Peyer's patch (tissue), 4 donors: Measurements from ENCODE around the gene DCANP1. TPM values are rescaled to one million over a fixed set of nuclear protein-coding genes. Genes with fewer than 3 reads are reported as not detected.

ENCODE experiments used
- DNase-seq, 3 donors: peaks; one replicate each; pipeline ENCODE4 v3.0.0-alpha.2; 2017 to 2019
- H3K27ac ChIP-seq, 4 donors: fragments of 200-600 bp; sonication (generic); one replicate each; pipeline ENCODE4 v1.5.1; 2016 to 2019
- H3K27me3 ChIP-seq, 2 donors: fragments of 200-600 bp; sonication (generic); one replicate each; pipeline ENCODE4 v1.5.1; 2019
- H3K36me3 ChIP-seq, 3 donors: fragments of 200-600 bp; sonication (generic); one replicate each; pipeline ENCODE4 v1.5.1; 2016 to 2019
- H3K4me1 ChIP-seq, 4 donors: fragments of 200-600 bp; sonication (generic); one replicate each; pipeline ENCODE4 v1.5.1; 2016 to 2019
- H3K4me3 ChIP-seq, 4 donors: fragments of 200-600 bp; sonication (generic); 1 replicate in 3 of 4; 2 replicates in 1 of 4; pipeline ENCODE4 v1.5.1; 2016 to 2019; ENCODE audit warnings: mild to moderate bottlenecking in 1 of 4
- H3K9me3 ChIP-seq, 4 donors: fragments of 200-600 bp; sonication (generic); one replicate each; pipeline ENCODE4 v1.5.1; 2016 to 2019; ENCODE audit warnings: mild to moderate bottlenecking in 1 of 4
- CTCF ChIP-seq, 6 experiments: fragments of 450-650 bp in 4 of 6; fragments of 200-600 bp in 2 of 6; sonication (generic) in 1 of 6; IDR thresholded peaks; one replicate each; pipeline ENCODE4 v1.5.1; 2017 to 2019; ENCODE audit warnings: antibody characterized with exemption in 6 of 6, mild to moderate bottlenecking in 3 of 6, moderate library complexity in 1 of 6
- POLR2A ChIP-seq, 2 donors: fragments of 450-650 bp; IDR thresholded peaks; one replicate each; pipeline ENCODE4 v1.5.1; 2017; ENCODE audit warnings: antibody characterized with exemption in 2 of 2, mild to moderate bottlenecking in 2 of 2, moderate library complexity in 2 of 2
- total RNA-seq, 4 donors: library from RNA; depleted of rRNA; stranded (reverse); fragments of >200 nt; gene quantifications; one replicate each; pipeline ENCODE4 v1.1.0, GENCODE V29; 2016

Gene DCANP1
- total RNA-seq, 4 donors from 2014 or later = 0.27 to 1.7 TPM; not detected in 2

GRCh38 chr5:135432113-135432512 is 15.0 kb downstream of the DCANP1 start:
- peaks cover 0 to 6% (median 3%) of the 10 kb centered on the region in 4 donors for H3K9me3 ChIP-seq
- H3K4me3 ChIP-seq = no peak overlapping the region
- H3K4me1 ChIP-seq = no peaks in the 10 kb centered on the region
- no peaks in the 10 kb centered on the region for H3K36me3 ChIP-seq
- H3K27ac ChIP-seq = no peak overlapping the region
- DNase-seq = no peak
- TF ChIP-seq CTCF (IDR thresholded peaks at IDR 0.05) (no peak), POLR2A (IDR thresholded peaks at IDR 0.05) (no peak)
- H3K27me3 ChIP-seq = no peaks in the 10 kb centered on the region

GRCh38 chr5:135430135-135430437 is 17.1 kb downstream of the DCANP1 start:
- DNase-seq = peak in 1 of 3 donors; percentile 28
- Histone ChIP-seq H3K9me3 (peaks cover 0 to 6% (median 3%) of the 10 kb centered on the region in 4 donors), H3K4me3 (no peak overlapping the region), H3K27me3 (no peaks in the 10 kb centered on the region), H3K36me3 (no peaks in the 10 kb centered on the region), H3K27ac (no peak overlapping the region), H3K4me1 (peaks cover 0 to 7% (median 0%) of the 10 kb centered on the region in 4 donors)
- TF ChIP-seq POLR2A (IDR thresholded peaks at IDR 0.05) = no peak
- TF ChIP-seq CTCF (IDR thresholded peaks at IDR 0.05) = no peak

GRCh38 chr5:135429301-135430134 is 17.6 kb downstream of the DCANP1 start:
- no peak overlapping the region for H3K4me3 ChIP-seq
- H3K27ac ChIP-seq = no peak overlapping the region
- peak in 1 of 3 donors; percentile 48 for DNase-seq
- no peaks in the 10 kb centered on the region for H3K27me3 ChIP-seq
- peaks cover 0 to 9% (median 0%) of the 10 kb centered on the region in 4 donors for H3K4me1 ChIP-seq
- H3K9me3 ChIP-seq = peaks cover 0 to 6% (median 3%) of the 10 kb centered on the region in 4 donors
- TF ChIP-seq POLR2A (IDR thresholded peaks at IDR 0.05) (no peak), CTCF (IDR thresholded peaks at IDR 0.05) (no peak)
- H3K36me3 ChIP-seq = no peaks in the 10 kb centered on the region

GRCh38 chr5:135428586-135428985 is 18.6 kb downstream of the DCANP1 start:
- Histone ChIP-seq H3K36me3 (no peaks in the 10 kb centered on the region), H3K9me3 (peaks cover 0 to 6% (median 3%) of the 10 kb centered on the region in 4 donors), H3K27me3 (no peaks in the 10 kb centered on the region), H3K27ac (no peak overlapping the region), H3K4me1 (peaks cover 0 to 17% (median 0%) of the 10 kb centered on the region in 4 donors), H3K4me3 (no peak overlapping the region)
- no peak for TF ChIP-seq POLR2A (IDR thresholded peaks at IDR 0.05)
- TF ChIP-seq CTCF (IDR thresholded peaks at IDR 0.05) = no peak
- no peak for DNase-seq

- Histone ChIP-seq H3K27ac (no peak overlapping the region), H3K4me3 (no peak overlapping the region), H3K4me1 (peaks cover 0 to 20% (median 0%) of the 10 kb centered on the region in 4 donors), H3K36me3 (no peaks in the 10 kb centered on the region), H3K27me3 (no peaks in the 10 kb centered on the region), H3K9me3 (peaks cover 0 to 6% (median 3%) of the 10 kb centered on the region in 4 donors)
- TF ChIP-seq POLR2A (IDR thresholded peaks at IDR 0.05) (no peak), CTCF (IDR thresholded peaks at IDR 0.05) (peak in 4 of 6 experiments; percentile 63 to 80 (median 74))
- DNase-seq = peak in 1 of 3 donors; percentile 57
Observed at GRCh38 chr5:135426102-135427082, 20.8 kb downstream of the DCANP1 start.
